ENCODE results near the gene ADH7. TPM values are rescaled to one million over a fixed set of nuclear protein-coding genes. Genes with fewer than 3 reads are reported as not detected.

Gene ADH7
- not detected in 2 replicates for total RNA-seq (2021)
- Bru-seq, nascent RNA: not detected
- BruChase-seq, experiment 1, labeled RNA remaining after a 2-hour chase: not detected
- BruChase-seq, experiment 2, labeled RNA remaining after a 6-hour chase: not detected
- long read RNA-seq: 0 reads

- BruUV-seq (replicated peaks): no TSS peak
- CTCF ChIA-PET: interaction anchor here (0.7 to 1.1 kb wide), 2 partner anchors 32 to 375 kb away, joined by 3 to 4 read pairs; no protein-coding TSS in a partner anchor
- Histone ChIP-seq H3K27me3 (replicated peaks; ENCODE audit: insufficient read depth, low read depth, low read length, poor library complexity) (peaks cover 17% of the 10 kb centered on the region), H3K4me1 (ENCODE audit: insufficient read depth, low read length, poor library complexity, severe bottlenecking) (peaks cover 15% of the 10 kb centered on the region), H3K36me3 (ENCODE audit: insufficient read depth, low read length, poor library complexity, severe bottlenecking) (no peaks in the 10 kb centered on the region), H3K4me3 (ENCODE audit: low read depth, low read length, poor library complexity, severe bottlenecking) (no peak within 1 kb of the TSS), H3K9me3 (ENCODE audit: low read depth, low read length, poor library complexity, severe bottlenecking) (no peaks in the 10 kb centered on the region), H3K27ac (ENCODE audit: low read depth, low read length, poor library complexity, severe bottlenecking) (no peak within 1 kb of the TSS)
- TF ChIP-seq EZH2 (IDR thresholded peaks at IDR 0.05; ENCODE audit: borderline replicate concordance, low read depth, low read length, poor library complexity, severe bottlenecking) (no peak), CTCF (conservative IDR thresholded peaks at IDR 0.05; ENCODE audit: low read depth, low read length) (no peak)
- POLR2A ChIA-PET (ENCODE audit: low non-redundant PET): no interaction called here
- intact Hi-C loops (cut with micrococcal nuclease; ENCODE audit: unreplicated experiment): no loop called here
- DNase-seq (ENCODE audit: low spot score): no peak
These were observed at the start of gene ADH7 for GRCh38 chr4:99435154-99435553. Gene ADH7 (minus strand): TSS chr4:99435342. CDS start chr4:99435233, 109 bp downstream.

- Histone ChIP-seq H3K4me3 (ENCODE audit: low read depth, low read length, poor library complexity, severe bottlenecking) (no peak overlapping the region), H3K27me3 (replicated peaks; ENCODE audit: insufficient read depth, low read depth, low read length, poor library complexity) (no peaks in the 10 kb centered on the region), H3K4me1 (ENCODE audit: insufficient read depth, low read length, poor library complexity, severe bottlenecking) (no peaks in the 10 kb centered on the region), H3K9me3 (ENCODE audit: low read depth, low read length, poor library complexity, severe bottlenecking) (peaks cover 2% of the 10 kb centered on the region), H3K27ac (ENCODE audit: low read depth, low read length, poor library complexity, severe bottlenecking) (no peak overlapping the region), H3K36me3 (ENCODE audit: insufficient read depth, low read length, poor library complexity, severe bottlenecking) (no peaks in the 10 kb centered on the region)
- POLR2A ChIA-PET (ENCODE audit: low non-redundant PET): no interaction called here
- TF ChIP-seq CTCF (conservative IDR thresholded peaks at IDR 0.05; ENCODE audit: low read depth, low read length) (no peak), EZH2 (IDR thresholded peaks at IDR 0.05; ENCODE audit: borderline replicate concordance, low read depth, low read length, poor library complexity, severe bottlenecking) (no peak)
- CTCF ChIA-PET: no interaction called here
- intact Hi-C loops (cut with micrococcal nuclease; ENCODE audit: unreplicated experiment): no loop called here
- no TSS peak for BruUV-seq (replicated peaks)
- DNase-seq (ENCODE audit: low spot score): no peak
These were observed 48.5 kb upstream of the ADH7 start for GRCh38 chr4:99483636-99484035.

GRCh38 chr4:99473131-99473530, 38.0 kb upstream of the ADH7 start:
- DNase-seq (ENCODE audit: low spot score): no peak
- CTCF ChIA-PET: no interaction called here

More at GRCh38 chr4:99473131-99473530, 38.0 kb upstream of the ADH7 start:
- Histone ChIP-seq H3K27ac (ENCODE audit: low read depth, low read length, poor library complexity, severe bottlenecking) (no peak overlapping the region), H3K36me3 (ENCODE audit: insufficient read depth, low read length, poor library complexity, severe bottlenecking) (no peaks in the 10 kb centered on the region), H3K4me1 (ENCODE audit: insufficient read depth, low read length, poor library complexity, severe bottlenecking) (no peaks in the 10 kb centered on the region), H3K9me3 (ENCODE audit: low read depth, low read length, poor library complexity, severe bottlenecking) (no peaks in the 10 kb centered on the region), H3K4me3 (ENCODE audit: low read depth, low read length, poor library complexity, severe bottlenecking) (no peak overlapping the region), H3K27me3 (replicated peaks; ENCODE audit: insufficient read depth, low read depth, low read length, poor library complexity) (peaks cover 16% of the 10 kb centered on the region)
- no peak for TF ChIP-seq CTCF (conservative IDR thresholded peaks at IDR 0.05; ENCODE audit: low read depth, low read length)
- no peak for TF ChIP-seq EZH2 (IDR thresholded peaks at IDR 0.05; ENCODE audit: borderline replicate concordance, low read depth, low read length, poor library complexity, severe bottlenecking)
- POLR2A ChIA-PET (ENCODE audit: low non-redundant PET): no interaction called here
- BruUV-seq (replicated peaks): no TSS peak
- intact Hi-C loops (cut with micrococcal nuclease; ENCODE audit: unreplicated experiment): no loop called here

Data from A673 (cell line).